GM19023 (cell line): ENCODE measurements around the gene DNAAF5.
"Not testable (repeated sequence)": the region's sequence is repeated elsewhere in the genome, so short reads cannot be mapped to it uniquely, and the experiment has no call there.

Source experiments
- ATAC-seq: cut with Tn5 transposase; IDR thresholded peaks from one replicate; pipeline ENCODE4 v1.9.1; 2021; ENCODE audit warnings: mild to moderate bottlenecking, moderate library complexity; ENCODE audit not compliant: unreplicated experiment

The DNAAF5 gene

DNA sequence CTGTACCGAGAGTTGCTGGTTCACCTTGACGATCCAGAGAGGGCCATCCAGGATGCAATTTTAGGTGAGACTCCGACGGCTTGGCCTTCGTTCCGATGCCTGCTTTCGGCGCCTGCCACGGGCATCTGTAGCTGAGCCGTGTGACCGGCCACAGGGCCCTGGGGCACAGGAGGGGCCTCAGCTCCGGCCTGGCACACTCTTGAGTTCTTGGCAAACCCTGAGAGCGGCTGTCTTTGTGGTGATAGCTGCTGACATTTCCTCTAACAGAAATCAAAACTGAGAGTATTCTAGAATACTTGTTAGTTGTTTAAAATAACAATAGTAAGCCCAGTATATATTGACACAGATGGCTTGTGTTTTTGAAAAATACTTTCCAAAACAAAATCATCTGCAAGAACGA, 53.6 kb downstream of the DNAAF5 start:
- ATAC-seq, result no peak

DNA sequence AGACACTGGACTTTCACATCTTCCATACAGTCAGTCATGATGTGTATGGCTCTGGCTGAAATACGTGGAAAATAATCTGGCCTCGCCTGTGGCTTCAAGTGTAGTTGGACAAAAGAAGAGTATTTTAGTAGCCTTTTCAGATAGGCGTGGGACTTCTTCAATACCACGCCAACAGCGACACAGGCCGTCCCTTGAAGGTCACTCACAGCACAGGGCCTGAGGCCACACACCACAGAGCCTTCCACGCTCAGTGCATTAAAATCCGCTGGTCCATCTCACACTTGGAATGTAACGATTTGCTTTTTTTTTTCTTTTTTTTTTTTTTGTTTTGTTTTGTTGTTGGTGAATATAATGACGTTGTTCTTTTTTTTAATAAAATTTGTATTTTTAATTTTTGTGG, 54.0 kb downstream of the DNAAF5 start:
- ATAC-seq, result no peak

DNA sequence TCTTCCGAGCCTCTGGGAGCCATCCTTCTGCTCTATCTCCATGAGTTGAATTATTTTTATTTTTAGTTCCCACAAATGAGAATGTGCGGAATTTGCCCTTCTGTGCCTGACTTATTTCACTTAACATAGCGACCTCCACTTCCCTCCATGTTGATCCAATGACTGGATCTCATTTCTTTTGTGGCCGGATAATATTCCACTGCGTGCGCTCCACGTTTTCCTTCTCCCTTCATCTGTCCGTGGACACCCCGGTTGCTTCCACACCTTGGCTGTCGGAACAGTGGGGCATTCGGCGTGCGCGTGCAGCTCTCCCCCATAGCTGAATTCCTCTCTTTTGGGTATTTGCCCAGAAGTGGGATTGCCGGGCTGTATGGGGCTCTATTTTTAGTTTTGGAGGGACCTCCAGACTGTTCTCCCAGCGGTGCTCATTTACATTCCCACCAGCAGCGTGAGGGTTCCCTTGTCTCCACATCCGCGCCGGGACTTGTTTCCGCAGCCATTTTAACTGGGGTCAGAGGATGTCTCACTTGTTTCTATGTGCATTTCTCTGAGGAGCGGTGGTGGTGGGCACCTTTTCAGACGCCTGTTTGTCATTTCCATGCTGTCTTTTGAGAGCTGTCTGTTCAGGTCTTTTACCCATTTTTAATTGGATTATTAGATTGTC, 54.8 kb downstream of the DNAAF5 start:
- ATAC-seq, result no peak

DNA sequence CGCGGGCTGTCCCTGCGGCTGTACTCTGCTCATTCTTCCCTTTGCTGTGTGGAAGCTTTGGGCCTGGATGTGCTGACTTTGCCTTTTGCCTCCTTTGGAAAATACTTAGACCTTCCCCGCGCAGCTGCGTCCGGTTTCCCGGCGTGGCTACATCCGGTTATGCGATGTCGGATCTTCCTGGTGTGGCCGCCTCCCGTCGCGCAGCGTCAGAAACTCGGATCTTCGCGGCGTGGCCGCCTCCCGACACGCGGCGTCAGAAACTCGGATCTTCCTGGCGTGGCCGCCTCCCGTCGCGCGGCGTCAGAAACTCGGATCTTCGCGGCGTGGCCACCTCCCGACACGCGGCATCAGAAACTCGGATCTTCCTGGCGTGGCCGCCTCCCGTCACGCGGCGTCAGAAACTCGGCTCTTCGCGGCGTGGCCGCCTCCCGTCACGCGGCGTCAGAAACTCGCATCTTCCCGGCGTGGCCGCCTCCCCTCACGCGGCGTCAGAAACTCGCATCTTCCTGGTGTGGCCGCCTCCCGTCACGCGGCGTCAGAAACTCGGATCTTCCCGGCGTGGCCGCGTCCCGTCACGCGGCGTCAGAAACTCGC, 55.5 kb downstream of the DNAAF5 start:
- no peak for ATAC-seq

DNA sequence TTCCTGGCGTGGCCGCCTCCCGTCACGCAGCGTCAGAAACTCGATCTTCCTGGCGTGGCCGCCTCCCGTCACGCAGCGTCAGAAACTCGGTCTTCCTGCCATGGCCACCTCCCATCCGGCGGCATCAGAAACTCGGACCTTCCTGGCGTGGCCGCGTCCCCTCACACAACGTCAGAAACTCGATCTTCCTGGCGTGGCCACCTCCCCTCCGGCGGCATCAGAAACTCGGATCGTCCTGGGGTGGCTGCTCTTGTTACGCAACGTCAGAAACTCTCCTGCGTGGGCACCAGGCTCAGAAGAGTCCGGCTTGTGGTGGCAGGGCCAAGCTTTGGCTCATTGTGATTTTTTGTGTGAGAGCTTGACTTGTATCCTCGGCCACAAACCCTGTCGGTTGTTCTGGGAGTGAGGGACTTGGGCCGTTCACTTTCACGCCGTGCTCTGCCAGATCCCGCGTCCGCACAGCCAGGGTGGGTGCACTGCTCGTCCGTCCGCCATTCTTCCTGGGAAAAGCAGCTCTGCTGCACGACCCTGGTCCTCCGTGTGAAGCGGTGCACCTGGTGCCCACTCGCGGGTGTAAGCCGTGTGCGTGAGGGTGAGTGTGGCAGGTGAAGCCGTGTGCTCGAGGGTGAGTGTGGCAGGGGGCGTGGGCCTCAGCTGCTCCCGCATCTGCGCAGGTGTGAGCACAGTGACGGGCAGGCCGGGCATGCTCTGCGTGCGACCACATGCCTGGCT, 56.4 kb downstream of the DNAAF5 start:
- no peak for ATAC-seq

DNA sequence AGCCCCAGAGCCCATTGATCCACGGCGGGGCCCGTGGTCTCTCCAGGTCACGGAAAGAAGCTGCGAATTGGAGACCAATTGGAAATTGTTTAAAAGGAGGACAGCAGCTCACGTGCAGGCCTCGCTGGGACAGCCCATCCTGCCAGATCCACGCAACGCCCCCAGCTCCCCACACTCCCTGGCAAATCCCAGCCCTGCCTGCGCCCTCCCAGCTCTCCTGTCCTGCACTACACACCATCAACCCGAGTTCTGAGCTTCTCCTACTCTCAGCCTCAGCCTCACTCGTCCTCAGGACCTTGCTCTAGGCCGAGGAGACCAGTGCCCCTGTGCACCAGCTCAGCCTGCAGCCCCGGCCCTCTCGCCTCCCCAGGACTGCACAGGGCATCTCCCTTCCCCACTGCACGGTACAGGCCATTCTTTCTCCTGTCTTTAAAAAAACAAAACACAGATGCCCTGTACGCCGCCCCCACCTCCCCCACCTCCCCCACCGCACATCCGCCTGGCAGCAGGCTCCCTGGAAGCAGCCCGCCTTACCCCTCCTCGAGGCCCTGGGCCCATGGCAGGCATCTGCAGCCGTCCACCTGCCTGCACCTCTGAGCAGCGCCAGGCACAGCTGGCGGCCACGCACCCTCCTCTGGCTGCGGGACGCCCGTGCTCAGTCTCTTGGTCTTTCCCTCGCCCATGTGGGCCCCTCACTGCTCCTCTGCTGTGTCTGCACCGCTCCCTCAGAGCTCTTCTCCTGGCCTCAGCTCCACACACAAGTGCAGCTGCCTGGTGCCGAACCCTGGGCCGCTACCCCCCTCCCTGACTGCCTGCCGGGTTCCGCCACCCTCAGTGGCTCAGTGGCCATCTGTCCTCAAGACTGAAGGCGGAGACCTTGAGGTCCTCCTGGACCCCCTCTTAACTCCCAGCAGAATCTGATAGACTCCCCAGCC, 57.3 kb downstream of the DNAAF5 start:
- ATAC-seq, result no peak

DNA sequence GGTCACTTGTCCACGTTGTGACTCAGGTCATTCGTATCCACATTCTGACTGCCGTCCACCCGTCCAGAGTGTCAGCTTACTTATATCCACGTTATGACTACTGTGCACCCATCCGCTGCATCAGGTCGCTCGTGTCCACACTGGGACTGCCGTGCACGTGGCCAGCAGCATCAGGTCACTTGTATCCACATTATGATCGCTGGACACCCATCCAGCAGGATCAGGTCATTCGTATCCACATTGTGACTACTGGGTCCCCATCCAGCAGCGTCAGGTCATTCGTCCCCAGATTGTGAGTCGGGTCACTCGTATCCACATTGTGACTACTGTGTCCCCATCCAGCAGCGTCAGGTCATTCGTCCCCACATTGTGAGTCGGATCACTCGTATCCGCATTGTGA, 58.5 kb downstream of the DNAAF5 start:
- ATAC-seq, result no peak

DNA sequence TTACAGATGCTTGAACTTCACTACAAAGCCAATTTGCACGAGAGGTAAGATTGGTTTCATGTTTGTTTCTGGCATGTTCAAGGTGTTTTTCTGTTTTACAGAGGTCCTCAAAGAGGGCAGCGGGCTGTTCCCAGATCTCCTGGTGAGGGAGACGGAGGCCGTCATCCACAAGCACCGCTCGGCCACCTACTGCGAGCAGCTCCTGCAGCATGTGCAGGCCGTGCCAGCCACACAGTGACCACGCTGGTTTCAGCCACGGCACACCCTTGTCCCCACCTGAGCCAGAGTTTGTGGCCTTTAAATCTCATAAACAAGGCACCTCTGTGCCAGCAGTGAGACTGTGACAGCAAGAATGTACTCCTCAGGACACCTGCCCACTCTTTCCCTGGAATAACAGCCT, 58.9 kb downstream of the DNAAF5 start:
- ATAC-seq, result no peak

DNA sequence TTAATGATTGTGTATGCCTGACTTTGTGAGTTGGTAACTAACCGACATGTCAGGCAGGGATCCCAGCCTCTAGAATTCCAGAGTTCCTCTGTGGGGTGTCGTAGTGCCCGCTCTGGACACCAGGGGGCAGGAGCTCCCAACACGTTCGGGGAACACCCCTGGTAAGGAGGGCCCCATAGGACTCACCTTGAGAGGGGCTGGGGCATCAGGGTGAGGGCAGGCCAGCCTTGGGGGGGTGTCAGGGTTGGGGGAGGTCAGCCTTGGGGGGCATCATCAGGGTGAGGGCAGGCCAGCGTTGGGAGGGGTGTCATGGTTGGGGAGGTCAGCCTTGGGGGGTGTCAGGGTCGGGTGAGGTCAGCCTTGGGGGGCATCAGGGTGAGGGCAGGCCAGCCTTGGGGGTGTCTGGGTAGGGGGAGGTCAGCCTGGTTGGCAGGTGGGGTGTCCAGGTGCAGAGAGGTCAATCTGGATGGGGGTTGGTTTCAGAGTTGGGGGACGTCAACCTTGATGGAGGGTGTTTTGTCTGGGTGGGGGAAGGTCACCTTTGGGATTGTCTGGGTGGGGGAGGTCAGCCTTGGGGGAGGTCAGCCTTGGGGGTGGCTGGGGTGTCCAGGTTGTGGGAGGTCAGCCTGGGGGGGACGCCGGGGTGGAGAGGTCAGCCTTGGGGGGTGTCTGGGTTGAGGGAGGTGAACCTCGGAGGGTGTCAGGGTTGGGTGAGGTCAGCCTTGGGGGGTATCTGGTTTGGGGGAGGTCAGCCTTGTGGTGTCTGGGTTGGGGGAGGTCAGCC, 60.2 kb downstream of the DNAAF5 start:
- no peak for ATAC-seq

DNA sequence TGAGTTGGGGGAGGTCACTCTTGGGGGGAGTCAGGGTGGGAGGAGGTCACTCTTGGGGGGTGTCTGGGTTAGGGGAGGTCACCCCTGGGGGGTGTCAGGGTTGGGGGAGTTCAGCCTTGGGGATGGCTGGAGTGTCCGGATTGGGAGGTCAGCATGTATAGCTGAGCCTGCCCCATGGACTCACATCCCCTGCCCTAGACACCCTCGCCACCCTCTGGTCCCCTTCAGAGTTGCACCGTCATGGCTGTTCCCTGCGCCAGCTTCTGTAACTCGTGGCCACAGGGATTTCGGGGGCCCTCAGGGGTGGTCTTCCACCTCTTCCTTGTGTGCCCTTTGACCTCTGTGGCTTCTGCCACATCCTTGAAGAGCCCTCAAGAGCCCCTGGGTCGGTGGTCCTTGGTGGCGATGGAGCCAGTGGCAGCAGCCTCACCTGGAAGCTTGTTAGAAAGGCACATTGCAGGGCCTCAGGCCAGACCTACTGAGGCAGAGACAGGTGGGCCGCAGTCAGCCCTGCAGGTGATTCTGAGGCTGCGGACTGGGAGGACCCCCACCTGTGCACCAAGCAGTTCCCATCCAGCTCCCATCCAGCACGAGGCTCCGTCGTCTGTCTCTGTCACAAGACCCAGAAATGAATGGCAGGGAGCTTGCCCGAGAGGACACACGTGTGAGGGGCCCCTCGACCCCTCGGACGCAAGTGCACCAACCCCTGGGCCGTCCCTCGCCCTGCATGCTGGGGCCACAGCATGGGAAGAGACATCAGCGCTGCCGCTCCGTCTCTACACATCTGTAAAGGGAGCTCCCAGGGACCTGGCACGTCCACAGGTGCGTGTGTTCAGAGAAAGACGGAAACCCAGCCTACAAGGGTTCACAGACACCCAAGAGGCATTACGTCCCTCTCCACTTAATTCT, 61.1 kb downstream of the DNAAF5 start:
- no peak for ATAC-seq

DNA sequence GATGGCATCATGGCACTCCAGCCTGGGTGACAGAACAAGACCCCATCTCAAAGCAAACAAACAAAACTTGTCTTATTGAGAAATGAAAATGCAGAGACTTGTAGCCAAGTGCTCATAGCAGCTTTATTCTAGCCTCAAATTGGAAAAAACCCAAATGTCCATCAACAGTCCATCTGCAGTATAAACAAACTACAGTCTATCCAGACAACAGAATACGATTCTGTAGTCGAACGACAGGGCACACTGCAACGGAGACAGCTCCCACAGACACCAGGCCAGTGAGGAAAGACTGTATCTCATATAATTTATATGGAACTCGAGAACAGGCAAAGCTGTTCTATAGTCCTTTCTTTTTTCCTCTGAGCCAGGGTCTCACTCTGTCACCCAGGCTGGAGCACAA, 65.0 kb downstream of the DNAAF5 start:
- no peak for ATAC-seq

DNA sequence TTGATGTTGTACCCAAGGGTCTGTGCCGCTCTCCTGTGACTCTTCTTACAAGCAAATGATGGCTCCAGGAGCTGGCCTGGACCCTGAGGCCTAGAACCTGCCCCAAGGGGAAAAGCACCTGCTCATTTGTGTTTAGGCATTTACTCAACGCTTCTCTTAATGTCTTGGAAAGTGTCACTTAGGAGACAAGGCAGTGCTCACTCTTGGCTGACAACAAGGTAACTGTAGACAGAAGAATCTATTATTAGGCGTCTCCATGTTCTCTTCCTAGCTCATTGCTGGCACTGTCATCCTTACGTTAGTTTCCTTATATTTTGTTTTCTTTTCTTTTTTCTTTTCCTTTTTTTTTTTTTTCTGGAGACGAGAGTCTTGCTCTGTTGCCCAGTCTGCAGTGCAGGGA, 67.7 kb downstream of the DNAAF5 start:
- ATAC-seq, result no peak

DNA sequence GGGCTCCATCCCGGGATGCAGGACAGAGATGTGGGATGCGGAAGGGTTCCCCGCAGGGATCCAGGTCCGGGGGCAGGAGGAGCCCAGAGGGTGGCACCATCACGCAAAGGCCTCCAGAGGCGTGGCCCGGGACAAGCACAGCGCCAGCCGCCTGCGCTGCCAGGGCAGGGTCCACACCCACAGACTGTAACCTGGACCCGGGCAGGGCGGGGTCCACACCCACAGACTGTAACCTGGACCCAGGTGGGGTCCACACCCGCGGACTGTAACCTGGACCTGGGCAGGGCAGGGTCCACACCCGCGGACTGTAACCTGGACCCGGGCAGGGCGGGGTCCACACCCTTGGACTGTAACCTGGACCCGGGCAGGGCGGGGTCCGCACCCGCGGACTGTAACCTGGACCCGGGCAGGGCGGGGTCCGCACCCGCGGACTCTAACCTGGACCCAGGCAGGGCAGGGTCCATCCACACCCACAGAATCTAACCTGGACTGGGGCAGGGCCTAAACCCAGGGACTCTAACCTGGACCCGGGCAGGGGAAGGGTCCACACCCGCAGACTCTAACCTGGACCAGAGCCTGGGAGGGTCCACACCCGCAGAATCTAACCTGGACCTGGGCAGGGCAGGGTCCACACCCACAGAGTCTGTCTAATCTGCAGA, 68.3 kb downstream of the DNAAF5 start:
- ATAC-seq, result no peak

DNA sequence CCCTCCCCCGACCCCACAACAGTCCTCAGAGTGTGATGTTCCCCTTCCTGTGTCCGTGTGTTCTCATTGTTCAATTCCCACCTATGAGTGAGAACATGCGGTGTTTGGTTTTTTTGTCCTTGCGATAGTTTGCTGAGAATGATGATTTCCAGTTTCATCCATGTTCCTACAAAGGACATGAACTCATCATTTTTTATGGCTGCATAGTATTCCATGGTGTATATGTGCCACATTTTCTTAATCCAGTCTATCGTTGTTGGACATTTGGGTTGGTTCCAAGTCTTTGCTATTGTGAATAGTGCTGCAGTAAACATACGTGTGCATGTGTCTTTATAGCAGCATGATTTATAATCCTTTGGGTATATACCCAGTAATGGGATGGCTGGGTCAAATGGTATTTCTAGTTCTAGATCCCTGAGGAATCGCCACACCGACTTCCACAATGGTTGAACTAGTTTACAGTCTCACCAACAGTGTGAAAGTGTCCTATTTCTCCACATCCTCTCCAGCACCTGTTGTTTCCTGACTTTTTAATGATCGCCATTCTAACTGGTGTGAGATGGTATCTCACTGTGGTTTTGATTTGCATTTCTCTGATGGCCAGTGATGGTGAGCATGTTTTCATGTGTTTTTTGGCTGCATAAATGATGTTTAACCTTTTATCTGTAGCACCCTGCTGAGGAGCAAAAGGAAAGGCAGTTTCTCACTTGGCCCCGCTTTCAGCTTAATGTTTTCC, 70.1 kb downstream of the DNAAF5 start:
- not testable (repeated sequence) for ATAC-seq

DNA sequence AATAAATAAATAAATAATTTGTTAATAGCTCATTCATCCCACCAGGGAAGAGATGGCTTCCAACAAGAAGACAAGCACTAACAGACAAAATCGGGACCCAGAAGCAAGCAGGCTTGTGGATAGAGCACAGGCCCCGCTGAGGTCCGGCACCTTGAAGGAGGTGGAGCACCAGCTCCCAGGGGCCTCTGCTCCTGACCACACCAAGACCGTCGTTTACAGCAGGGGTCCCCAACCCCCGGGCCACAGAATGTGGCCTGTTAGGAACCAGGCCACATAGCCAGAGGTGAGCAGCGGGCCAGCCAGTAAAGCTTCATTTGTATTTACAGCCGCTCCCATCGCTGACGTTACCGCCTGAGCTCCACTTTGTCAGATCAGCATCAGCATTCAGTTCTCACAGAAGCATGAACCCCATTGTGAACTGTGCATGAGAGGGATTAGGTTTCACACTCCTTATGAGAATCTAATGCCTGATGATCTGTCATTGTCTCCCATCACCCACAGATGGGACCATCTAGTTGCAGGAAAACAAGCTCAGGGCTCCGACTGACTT, 72.5 kb downstream of the DNAAF5 start:
- no peak for ATAC-seq

DNA sequence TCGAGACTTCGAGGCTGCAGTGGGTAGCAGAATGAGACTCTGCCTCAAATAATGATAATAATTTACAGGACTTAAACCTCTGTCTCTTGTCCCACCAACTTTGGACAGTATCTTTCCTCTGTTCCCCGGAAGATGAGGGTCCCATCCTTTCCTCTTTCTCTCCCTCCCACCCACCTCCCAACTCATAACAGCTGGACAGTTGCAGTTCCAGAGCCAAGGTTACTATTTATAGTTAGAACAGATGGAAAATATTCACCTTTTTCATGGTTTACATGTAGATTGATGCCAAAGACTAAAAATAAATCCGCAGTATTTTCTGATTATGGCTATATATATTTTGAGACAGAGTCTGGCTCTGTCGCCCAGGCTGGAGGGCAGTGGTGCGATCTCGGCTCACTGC, 74.2 kb downstream of the DNAAF5 start:
- no peak for ATAC-seq

DNA sequence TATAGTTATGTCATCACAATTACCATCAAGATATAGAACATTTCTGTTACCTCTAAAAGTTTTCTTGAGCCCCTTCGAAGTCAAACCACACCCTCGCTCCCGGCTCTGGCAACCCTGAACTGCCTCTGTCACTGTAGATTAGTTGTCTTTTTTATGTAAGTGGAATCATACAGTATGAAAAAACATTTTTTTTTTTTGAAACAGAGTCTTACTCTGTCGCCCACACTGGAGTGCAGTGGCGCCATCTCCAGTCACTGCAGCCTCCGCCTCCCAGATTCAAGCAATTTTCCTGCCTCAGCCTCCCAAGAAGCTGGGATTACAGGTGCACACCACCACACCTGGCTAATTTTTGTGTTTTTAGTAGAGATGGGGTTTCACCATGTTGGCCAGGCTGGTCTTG, 74.9 kb downstream of the DNAAF5 start:
- ATAC-seq, result not testable (repeated sequence)

DNA sequence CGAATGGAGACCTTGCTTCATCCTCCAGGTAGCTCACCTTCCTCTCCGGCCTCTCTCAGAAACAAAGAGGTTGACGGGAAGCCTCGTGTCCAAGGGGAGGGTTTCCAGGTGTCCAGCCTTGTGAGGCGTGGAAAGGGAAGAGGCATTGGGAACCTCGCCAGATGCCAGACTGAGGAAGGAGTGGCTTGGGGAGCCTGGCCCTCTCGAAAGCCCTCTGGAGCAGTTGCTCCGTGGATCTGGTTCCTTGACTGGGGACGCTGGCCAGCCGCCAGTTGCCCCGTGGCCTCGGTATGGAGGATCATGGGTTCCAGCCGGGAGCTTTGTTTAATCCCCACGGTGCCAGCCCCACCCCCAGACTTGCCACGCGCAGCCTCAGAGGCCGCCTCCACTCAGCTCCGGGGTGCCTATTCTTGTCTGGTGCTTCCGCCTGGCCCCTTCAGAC, 75.5 kb downstream of the DNAAF5 start:
- ATAC-seq, result no peak
